Right cardiac atrium (tissue), 5 donors: Measurements from ENCODE around the gene CROT. TPM values are rescaled to one million over a fixed set of nuclear protein-coding genes. Genes with fewer than 3 reads are reported as not detected.

Source experiments
- polyA plus RNA-seq: library from polyadenylated mRNA; stranded (reverse); fragments of 200-250 nt; gene quantifications from one replicate; pipeline ENCODE4 v1.2.3, GENCODE V29; 2013
- total RNA-seq, 4 donors: library from RNA; stranded (reverse); fragmentation: NEBNext Ultra II Directional; extraction: Animal tissue kit (Norgen Biotek cat#: 25700); gene quantifications; one replicate each; pipeline ENCODE4 v1.2.1, GENCODE V29; 2021
- donor health status: healthy with polysubstance abuse.
- donor health status: DM: no; HTN: yes; CAD: no.
- donor health status: DM: no; HTN: no; CAD: no.
- donor health status: DM: no; HTN: yes; CAD: no; lungs with severe emphysema.
- donor health status: DM: yes; HTN: yes; CAD: no.

The CROT gene
- total and polyA plus RNA-seq, 5 donors: 6.3 to 13.3 (median 9.9) TPM

Other genes with a start within 250 kb of the CROT start
- 10 to 100 TPM; 33.5 to 36.5 (median 36.0) TPM for gene DMTF1, start 193.2 kb upstream of the CROT start, total RNA-seq
- 23.7 TPM for gene DMTF1, start 193.2 kb upstream of the CROT start, polyA plus RNA-seq
- gene TMEM243, start 125.9 kb upstream of the CROT start, total RNA-seq: 10 to 100 TPM in 1 of 4 donors, 1 to 10 TPM in 3; 7.1 to 10.8 (median 8.7) TPM
- gene TMEM243, start 125.9 kb upstream of the CROT start, polyA plus RNA-seq: 11.2 TPM
- 1 to 10 TPM; 6.9 to 7.9 (median 7.7) TPM for gene ABCB4, start 130.0 kb downstream of the CROT start, total RNA-seq
- gene ABCB4, start 130.0 kb downstream of the CROT start, polyA plus RNA-seq: 5.4 TPM